Measurements from ENCODE around the gene VAMP5.
"Not testable (repeated sequence)": the region's sequence is repeated elsewhere in the genome, so short reads cannot be mapped to it uniquely, and the experiment has no call there.

The VAMP5 gene

GRCh38 chr2:85584354-85584856 is at the start of gene VAMP5:
Gene VAMP5 (plus strand): TSS chr2:85584431. CDS start chr2:85584491, 60 bp downstream.
- no peak for DNase-seq
- H3K27me3 Mint-ChIP-seq = no peaks in the 10 kb centered on the region
- peaks cover 72% of the 10 kb centered on the region for H3K4me1 Mint-ChIP-seq
- peaks cover 32% of the 10 kb centered on the region for H3K36me3 Mint-ChIP-seq
- CTCF ChIA-PET = no interaction called here
- H3K4me3 Mint-ChIP-seq = peak within 1 kb of the TSS; percentile 85
- H3K27ac Mint-ChIP-seq = peak within 1 kb of the TSS; percentile 93
- no peaks in the 10 kb centered on the region for H3K9me3 Mint-ChIP-seq

- peaks cover 4% of the 10 kb centered on the region for H3K36me3 Mint-ChIP-seq
- H3K4me3 Mint-ChIP-seq = no peak overlapping the region
- no peaks in the 10 kb centered on the region for H3K9me3 Mint-ChIP-seq
- DNase-seq = no peak
- no peaks in the 10 kb centered on the region for H3K27me3 Mint-ChIP-seq
- peaks cover 17% of the 10 kb centered on the region for H3K4me1 Mint-ChIP-seq
- CTCF ChIA-PET = interaction anchor here (0.7 to 3.8 kb wide), 4 partner anchors 8 to 115 kb away, joined by 3 to 17 read pairs (median 3); no protein-coding TSS in a partner anchor
- H3K27ac Mint-ChIP-seq = no peak overlapping the region
Measured at GRCh38 chr2:85534881-85535280, 49.4 kb upstream of the VAMP5 start.

GRCh38 chr2:85536479-85536878 is 47.8 kb upstream of the VAMP5 start:
- Mint-ChIP-seq H3K36me3 (peaks cover 20% of the 10 kb centered on the region), H3K27me3 (no peaks in the 10 kb centered on the region), H3K9me3 (no peaks in the 10 kb centered on the region), H3K27ac (no peak overlapping the region), H3K4me3 (no peak overlapping the region), H3K4me1 (peaks cover 30% of the 10 kb centered on the region)
- CTCF ChIA-PET = interaction anchor here (1.0 to 3.8 kb wide), 4 partner anchors 15 to 117 kb away, joined by 3 to 17 read pairs (median 8); no protein-coding TSS in a partner anchor
- DNase-seq = no peak

GRCh38 chr2:85537600-85538506 is 46.4 kb upstream of the VAMP5 start:
- H3K27ac Mint-ChIP-seq = peak overlapping the region; percentile 90
- H3K27me3 Mint-ChIP-seq = no peaks in the 10 kb centered on the region

GRCh38 chr2:85538507-85539360 is 45.5 kb upstream of the VAMP5 start, which contains the start of gene MAT2A:
Gene MAT2A (plus strand): TSS chr2:85539168. CDS start chr2:85539288, 120 bp downstream.
- peaks cover 41% of the 10 kb centered on the region for H3K36me3 Mint-ChIP-seq
- peaks cover 48% of the 10 kb centered on the region for H3K4me1 Mint-ChIP-seq
- H3K27ac Mint-ChIP-seq = peak within 1 kb of the TSS; percentile 90

More at GRCh38 chr2:85537600-85538506, 46.4 kb upstream of the VAMP5 start:
- Mint-ChIP-seq H3K4me1 (peaks cover 43% of the 10 kb centered on the region), H3K9me3 (no peaks in the 10 kb centered on the region), H3K4me3 (peak overlapping the region; percentile 92), H3K36me3 (peaks cover 34% of the 10 kb centered on the region)
- CTCF ChIA-PET = interaction anchor here (1.5 to 8.1 kb wide), 3 partner anchors 13 to 118 kb away, joined by 12 to 62 read pairs (median 17); partner anchors contain the start of gene SH2D6
- DNase-seq = peak; percentile 54

GRCh38 chr2:85539361-85540132 is 44.7 kb upstream of the VAMP5 start:
- CTCF ChIA-PET = interaction anchor here (0.8 to 8.1 kb wide), 7 partner anchors 9 to 148 kb away, joined by 3 to 62 read pairs (median 3); partner anchors contain the start of gene SH2D6
- H3K4me1 Mint-ChIP-seq = peaks cover 53% of the 10 kb centered on the region
- peak overlapping the region; percentile 92 for H3K4me3 Mint-ChIP-seq
- no peaks in the 10 kb centered on the region for H3K9me3 Mint-ChIP-seq
- H3K27me3 Mint-ChIP-seq = no peaks in the 10 kb centered on the region
- DNase-seq = peak; percentile 83
- H3K36me3 Mint-ChIP-seq = peaks cover 48% of the 10 kb centered on the region
- H3K27ac Mint-ChIP-seq = peak overlapping the region; percentile 90

More at GRCh38 chr2:85538507-85539360, 45.5 kb upstream of the VAMP5 start, which contains the start of gene MAT2A:
- CTCF ChIA-PET = interaction anchor here (0.8 to 8.1 kb wide), 5 partner anchors 10 to 148 kb away, joined by 3 to 62 read pairs (median 3); partner anchors contain the start of gene SH2D6
- DNase-seq = peak; percentile 87
- no peaks in the 10 kb centered on the region for H3K27me3 Mint-ChIP-seq
- H3K9me3 Mint-ChIP-seq = no peaks in the 10 kb centered on the region
- H3K4me3 Mint-ChIP-seq = peak within 1 kb of the TSS; percentile 92

DNA sequence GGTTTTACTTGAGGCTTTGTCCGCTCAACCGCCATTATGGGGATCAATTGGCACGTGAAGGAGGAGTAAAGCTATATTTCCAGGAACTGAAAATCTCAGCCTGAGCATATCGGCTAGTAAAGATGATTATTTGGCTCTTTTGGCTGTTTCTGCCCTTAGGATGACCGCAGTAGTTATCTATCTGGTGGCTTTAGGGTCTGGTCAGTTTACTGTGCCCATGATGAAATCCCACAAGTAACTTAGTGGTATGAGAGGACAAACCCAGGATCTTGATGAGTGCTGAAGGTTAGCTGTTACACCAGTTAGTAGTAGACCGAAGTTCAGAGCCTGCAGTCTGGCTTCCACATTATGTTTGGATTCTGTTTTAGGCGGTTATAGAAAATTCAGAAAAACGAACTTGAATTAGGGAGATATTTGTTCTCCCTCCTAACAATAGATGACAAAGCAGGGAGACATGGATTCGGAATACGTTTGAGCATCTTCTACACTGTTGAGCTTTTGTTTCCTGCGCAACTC is 44.0 kb upstream of the VAMP5 start:
- peak overlapping the region; percentile 92 for H3K4me3 Mint-ChIP-seq
- no peaks in the 10 kb centered on the region for H3K9me3 Mint-ChIP-seq
- CTCF ChIA-PET = interaction anchor here (1.3 to 8.1 kb wide), 4 partner anchors 8 to 148 kb away, joined by 3 to 62 read pairs (median 20); partner anchors contain the start of gene SH2D6
- H3K36me3 Mint-ChIP-seq = peaks cover 54% of the 10 kb centered on the region
- peak overlapping the region; percentile 83 for H3K27ac Mint-ChIP-seq
- no peaks in the 10 kb centered on the region for H3K27me3 Mint-ChIP-seq
- peaks cover 53% of the 10 kb centered on the region for H3K4me1 Mint-ChIP-seq
- no peak for DNase-seq

DNA sequence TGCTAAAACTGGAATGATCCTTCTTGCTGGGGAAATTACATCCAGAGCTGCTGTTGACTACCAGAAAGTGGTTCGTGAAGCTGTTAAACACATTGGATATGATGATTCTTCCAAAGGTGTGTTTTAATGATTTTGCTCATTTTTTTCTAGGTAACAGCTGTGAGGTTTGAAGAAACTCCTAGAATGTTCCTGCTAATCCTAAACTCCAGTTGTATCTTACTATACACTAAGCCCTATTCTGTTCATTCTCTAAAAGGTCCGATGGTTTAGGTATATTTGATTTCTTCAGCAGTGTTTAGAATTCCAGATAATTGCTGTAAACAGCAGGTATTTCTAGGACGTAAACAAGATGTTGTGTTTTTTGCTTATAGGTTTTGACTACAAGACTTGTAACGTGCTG is 43.0 kb upstream of the VAMP5 start:
- no peaks in the 10 kb centered on the region for H3K27me3 Mint-ChIP-seq
- H3K36me3 Mint-ChIP-seq = peaks cover 60% of the 10 kb centered on the region
- H3K4me3 Mint-ChIP-seq = peak overlapping the region; percentile 92
- DNase-seq = no peak
- no peak overlapping the region for H3K27ac Mint-ChIP-seq
- H3K4me1 Mint-ChIP-seq = peaks cover 53% of the 10 kb centered on the region
- CTCF ChIA-PET = interaction anchor here (0.8 to 8.1 kb wide), 4 partner anchors 11 to 149 kb away, joined by 3 to 62 read pairs (median 20); partner anchors contain the start of gene SH2D6
- H3K9me3 Mint-ChIP-seq = no peaks in the 10 kb centered on the region

DNA sequence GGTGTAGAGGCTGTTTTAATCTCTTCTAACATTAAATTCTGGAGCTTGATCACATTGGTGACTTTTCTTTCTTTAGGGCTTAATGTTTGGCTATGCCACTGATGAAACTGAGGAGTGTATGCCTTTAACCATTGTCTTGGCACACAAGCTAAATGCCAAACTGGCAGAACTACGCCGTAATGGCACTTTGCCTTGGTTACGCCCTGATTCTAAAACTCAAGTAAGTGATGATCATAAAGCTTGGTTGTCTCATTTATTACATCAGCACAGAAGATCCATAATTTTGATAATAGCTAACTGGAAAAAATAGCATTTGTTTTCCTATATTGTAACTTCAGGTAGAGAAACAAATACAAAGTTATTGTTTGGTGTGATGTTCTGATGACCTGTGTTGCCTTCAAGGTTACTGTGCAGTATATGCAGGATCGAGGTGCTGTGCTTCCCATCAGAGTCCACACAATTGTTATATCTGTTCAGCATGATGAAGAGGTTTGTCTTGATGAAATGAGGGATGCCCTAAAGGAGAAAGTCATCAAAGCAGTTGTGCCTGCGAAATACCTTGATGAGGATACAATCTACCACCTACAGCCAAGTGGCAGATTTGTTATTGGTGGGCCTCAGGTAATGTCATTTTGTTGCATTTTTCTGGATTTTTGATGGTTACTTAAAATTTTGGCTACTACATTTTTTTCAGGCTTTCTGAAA is 42.3 kb upstream of the VAMP5 start:
- Mint-ChIP-seq H3K9me3 (no peaks in the 10 kb centered on the region), H3K36me3 (peaks cover 63% of the 10 kb centered on the region), H3K27me3 (no peaks in the 10 kb centered on the region), H3K4me1 (peaks cover 48% of the 10 kb centered on the region), H3K4me3 (peak overlapping the region; percentile 92), H3K27ac (peak overlapping the region; percentile 21)
- CTCF ChIA-PET = interaction anchor here (0.8 to 8.1 kb wide), 3 partner anchors 10 to 121 kb away, joined by 3 to 62 read pairs (median 34); partner anchors contain the start of gene SH2D6
- DNase-seq = no peak

GRCh38 chr2:85542777-85543176 is 41.5 kb upstream of the VAMP5 start:
- DNase-seq = no peak
- CTCF ChIA-PET = interaction anchor here (0.7 to 8.1 kb wide), 3 partner anchors 9 to 122 kb away, joined by 3 to 62 read pairs (median 34); partner anchors contain the start of gene SH2D6
- peak overlapping the region; percentile 17 for H3K4me3 Mint-ChIP-seq
- H3K27ac Mint-ChIP-seq = peak overlapping the region; percentile 4
- no peaks in the 10 kb centered on the region for H3K9me3 Mint-ChIP-seq
- H3K36me3 Mint-ChIP-seq = peaks cover 65% of the 10 kb centered on the region
- H3K27me3 Mint-ChIP-seq = no peaks in the 10 kb centered on the region
- H3K4me1 Mint-ChIP-seq = peaks cover 39% of the 10 kb centered on the region

DNA sequence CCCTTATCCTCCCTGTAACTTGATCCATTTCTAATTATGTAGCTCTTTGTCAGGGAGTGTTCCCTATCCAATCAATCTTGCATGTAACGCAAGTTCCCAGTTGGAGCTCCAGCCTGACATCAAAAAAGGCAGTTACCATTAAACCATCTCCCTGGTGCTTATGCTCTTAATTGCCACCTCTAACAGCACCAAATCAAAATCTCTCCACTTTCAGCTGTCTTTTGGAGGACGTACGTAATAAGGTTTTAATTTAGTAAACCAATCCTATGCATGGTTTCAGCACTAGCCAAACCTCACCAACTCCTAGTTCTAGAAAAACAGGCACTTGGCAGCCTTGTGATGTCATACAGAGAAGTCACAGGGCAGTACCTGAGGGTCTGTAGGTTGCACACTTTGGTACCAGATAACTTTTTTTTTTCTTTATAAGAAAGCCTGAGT is 40.0 kb upstream of the VAMP5 start:
- not testable (repeated sequence) for H3K4me3 Mint-ChIP-seq, DNase-seq, H3K9me3 Mint-ChIP-seq, H3K27me3 Mint-ChIP-seq, H3K27ac Mint-ChIP-seq
- H3K4me1 Mint-ChIP-seq = peaks cover 37% of the 10 kb centered on the region
- CTCF ChIA-PET = interaction anchor here (1.2 to 8.1 kb wide), 3 partner anchors 61 to 154 kb away, joined by 3 to 62 read pairs (median 3); partner anchors contain the start of gene SH2D6
- peaks cover 68% of the 10 kb centered on the region for H3K36me3 Mint-ChIP-seq
